T1000 (cell line): ENCODE results near the gene BMPR1A.

ENCODE experiments used
- DNase-seq: peaks from one replicate; lab custom pipeline; 2025; ENCODE audit warnings: mixed read lengths; lab: John Stamatoyannopoulos, UW

BMPR1A gene

GRCh38 chr10:86756511-86757112, at the start of gene BMPR1A:
BMPR1A (plus strand) TSS chr10:86756619; CDS start chr10:86876019, 119,400 bp downstream.
- no peak for DNase-seq

DNA sequence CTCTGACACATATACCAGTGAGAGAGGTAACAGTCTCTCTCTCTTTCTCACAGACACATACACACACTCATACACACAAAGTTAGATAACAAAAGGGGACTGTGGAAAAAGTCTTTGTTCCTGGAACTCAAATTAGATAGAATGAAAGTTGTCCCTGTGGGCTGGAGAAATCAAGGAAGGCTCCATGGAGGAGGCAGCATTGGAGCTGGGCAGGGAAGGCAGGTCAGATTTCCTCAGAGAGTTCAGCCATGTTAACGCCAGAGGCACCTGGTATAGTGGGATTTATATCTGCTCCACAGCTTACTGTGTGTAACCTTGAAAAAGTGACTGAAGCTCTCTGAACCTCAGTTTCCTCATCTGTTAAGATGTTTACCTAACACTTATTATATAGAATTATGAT, 49.4 kb upstream of the BMPR1A start:
- no peak for DNase-seq

GRCh38 chr10:86707505-86707904, 48.9 kb upstream of the BMPR1A start:
- DNase-seq = no peak

DNA sequence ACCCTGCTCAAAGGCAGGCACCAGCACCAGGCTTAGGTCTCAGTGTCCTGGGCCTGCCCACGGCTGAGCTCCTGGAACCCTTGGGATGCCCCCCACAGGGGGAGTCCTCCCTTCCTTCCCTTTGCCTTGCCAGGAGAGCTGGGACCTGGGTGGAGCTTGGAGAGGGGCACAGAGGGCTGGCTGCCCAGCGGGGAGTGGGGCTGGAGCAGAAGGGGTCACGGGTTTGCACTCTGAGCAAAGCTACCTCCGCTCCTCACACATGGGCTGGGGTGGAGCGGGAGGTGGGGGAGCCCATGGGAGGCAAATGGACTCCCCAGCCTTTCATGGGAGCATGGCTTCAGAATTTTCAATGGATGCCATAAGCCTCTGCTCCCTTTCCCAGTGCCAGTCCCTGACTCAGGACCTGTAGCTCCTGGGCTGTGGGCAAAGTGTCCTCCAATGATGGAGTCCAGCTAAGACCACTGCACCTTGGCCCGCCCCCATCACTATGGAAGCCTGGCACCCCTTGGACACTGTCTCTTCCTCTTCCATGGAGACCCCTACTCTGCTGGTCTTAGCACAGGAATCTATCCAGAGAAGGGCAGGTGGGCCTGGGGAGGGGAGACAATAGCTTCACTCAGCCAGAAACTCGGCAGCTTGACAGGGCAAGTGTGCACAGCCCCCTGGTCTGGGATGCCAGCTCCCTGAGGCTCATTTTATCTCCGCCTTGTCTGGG, 48.2 kb upstream of the BMPR1A start:
- DNase-seq = no peak

DNA sequence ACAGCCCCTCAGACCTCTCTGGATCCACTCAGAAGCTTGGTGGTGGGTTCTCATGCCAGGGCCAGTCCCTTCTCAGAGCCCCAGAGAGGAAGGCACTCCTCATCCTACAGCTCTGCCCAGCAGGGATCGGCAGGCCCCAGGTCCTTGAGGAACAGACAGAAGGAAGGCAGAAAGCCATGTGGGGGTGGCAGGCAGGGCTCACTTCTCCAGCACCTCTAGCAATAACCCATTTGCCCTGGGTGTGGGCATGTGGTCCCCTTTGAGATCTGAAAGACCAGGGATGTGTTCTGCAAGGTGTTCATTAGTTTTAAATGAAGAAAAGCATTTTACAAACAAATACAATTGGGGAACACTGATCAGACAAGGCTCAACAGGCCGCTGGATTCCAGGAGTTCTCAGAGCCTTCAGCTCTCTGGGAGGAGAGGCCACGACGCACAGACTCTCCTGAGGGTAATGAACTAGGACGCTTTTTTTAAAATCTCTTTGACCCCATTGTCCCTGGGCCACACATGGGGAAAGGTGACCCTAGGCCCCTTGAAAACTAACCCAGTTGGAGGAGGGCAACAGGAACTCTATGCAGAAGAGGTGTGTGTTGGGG, 47.5 kb upstream of the BMPR1A start:
- no peak for DNase-seq

DNA sequence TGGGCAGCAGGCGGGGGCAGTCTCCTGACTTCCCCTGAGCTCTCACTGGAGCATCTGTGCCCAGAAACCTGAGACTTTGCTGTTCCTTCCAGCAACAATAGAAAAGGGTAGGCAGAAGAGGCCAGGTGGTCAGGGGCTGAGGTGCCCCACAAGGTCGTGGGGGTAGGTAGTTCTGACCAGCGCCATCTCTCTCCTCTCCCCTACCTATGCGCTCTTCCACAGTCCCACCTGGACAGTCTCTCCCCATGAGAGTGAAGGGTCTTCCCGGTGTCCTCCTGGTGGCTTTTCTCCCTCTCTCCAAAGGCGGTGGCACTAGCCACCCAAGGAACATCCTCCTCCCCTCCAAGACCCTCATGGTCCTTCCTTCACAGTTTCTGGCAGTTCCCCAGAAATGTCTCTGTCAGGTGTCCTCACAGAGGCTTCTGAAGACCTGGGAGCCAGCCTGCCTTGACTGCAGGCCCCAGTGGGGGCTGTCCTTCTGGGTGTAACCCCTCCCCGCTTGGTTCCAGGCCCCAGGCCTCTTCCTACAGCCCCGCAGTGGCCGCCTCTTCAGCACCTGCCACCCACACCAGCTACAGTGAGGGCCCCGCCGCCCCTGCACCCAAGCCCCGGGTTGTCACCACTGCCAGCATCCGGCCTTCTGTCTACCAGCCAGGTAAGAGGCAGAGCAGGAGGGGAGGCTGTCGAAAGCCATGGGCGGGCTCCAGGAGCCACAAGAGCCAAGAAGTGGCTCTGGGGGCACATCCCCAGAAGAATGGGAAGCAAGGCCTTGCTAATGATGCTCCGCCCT, 46.8 kb upstream of the BMPR1A start:
- no peak for DNase-seq

DNA sequence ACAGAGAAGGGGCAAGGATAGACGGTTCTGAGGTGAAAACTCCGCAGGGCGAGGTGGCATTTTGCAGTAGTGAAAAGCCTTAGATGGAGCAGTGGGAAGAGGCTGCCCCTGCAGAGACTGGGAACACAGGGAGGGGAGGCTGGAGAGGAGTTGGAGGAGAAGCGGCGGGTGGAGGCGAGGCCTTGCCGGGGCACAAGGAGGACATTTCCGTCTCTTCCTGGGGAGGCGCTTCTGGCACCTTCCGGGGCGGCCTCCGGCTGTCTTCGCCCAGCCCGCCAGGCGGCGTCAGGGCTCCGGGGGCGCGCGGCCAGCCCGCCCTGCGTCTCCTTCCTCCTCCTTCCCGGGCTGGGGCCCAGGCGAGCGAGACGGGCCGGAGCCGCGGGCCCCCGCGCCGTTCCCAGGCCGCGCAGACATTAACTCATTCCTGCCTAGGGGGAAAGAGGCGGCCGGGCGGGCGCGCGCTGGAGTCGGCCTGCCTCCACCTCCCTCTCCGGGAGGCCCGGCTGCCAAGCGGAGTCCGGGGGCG, 45.4 kb upstream of the BMPR1A start:
- peak; percentile 80 for DNase-seq

GRCh38 chr10:86711513-86712316, 44.7 kb upstream of the BMPR1A start:
- DNase-seq = peak; percentile 48

DNA sequence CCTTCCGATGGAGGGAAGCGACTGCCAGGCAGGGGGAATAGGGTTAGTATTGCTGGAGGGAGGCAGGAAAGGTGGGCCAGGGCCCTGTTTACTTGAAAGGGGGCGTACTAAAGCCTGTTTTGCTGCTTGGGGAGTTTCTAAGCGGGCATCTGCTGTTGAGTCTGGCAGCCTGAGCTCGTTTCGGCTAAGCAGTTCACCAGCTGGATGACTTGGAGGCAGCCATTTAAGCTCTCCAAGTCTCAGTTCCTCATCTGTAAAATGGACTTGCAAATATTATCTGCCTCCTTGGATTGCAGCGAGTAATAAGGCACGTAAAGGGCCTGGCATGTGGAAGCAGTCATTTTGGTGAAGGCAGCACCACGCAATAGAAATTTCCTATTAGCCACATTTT, 44.1 kb upstream of the BMPR1A start:
- no peak for DNase-seq

GRCh38 chr10:86715156-86715795, 41.1 kb upstream of the BMPR1A start:
- DNase-seq = no peak

- DNase-seq = no peak
Observed at GRCh38 chr10:86715836-86716235, 40.6 kb upstream of the BMPR1A start.

GRCh38 chr10:86716466-86716865, 40.0 kb upstream of the BMPR1A start:
- no peak for DNase-seq

GRCh38 chr10:86718556-86718955, 37.9 kb upstream of the BMPR1A start:
- DNase-seq = no peak

GRCh38 chr10:86721232-86721631, 35.2 kb upstream of the BMPR1A start:
- DNase-seq = no peak

DNA sequence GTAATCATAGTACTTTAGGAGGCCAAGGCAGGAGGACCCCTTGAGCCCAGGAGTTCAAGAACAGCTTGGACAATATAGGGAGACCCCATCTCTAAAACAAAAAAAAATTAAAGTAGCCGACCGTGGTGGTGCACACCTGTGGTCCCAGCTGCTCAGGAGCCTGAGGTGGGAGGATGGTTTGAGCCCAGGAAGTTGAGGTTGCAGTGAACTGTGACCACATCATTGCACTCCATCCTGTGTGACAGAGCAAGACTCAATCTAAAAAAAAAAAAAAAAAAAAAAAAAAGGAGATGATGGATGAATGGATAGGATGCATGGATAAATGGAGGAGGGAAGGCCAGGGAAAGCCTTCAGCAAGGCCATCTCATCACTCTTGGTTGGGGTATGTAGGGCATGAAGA, 33.4 kb upstream of the BMPR1A start:
- no peak for DNase-seq

GRCh38 chr10:86724445-86724844, 32.0 kb upstream of the BMPR1A start:
- DNase-seq = no peak

DNA sequence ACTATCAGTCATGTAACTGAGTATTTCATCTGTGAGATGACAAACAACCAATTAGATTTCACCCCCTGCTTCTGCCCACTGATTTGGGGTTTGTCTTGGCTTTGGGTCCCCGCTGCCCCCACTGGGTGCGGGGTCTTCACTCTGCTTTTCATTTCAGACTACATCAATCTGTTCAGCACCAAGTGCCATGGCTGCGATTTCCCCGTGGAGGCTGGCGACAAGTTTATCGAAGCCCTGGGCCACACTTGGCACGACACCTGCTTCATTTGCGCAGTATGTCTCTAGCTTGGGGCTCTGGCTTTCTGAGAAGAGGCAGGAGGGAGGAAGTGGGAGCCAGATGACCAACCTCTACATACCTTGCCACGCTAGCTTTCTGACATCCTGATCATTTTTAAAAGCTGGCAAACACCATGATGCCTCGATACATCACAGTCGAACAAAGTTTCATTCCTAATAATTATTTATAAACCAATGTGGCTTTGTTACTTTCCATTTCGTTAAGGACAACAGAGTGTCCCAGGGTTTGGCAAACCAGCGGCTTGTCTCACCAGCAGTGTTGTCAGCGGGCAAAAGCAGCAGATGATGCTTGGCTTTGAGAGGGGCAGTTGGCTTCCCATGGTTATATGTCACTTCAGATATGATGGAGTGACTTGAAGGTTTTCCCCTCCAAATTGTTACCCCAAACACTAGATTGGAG, 30.3 kb upstream of the BMPR1A start:
- DNase-seq = no peak

- no peak for DNase-seq
Observed at GRCh38 chr10:86726677-86726999, 29.8 kb upstream of the BMPR1A start.

DNA sequence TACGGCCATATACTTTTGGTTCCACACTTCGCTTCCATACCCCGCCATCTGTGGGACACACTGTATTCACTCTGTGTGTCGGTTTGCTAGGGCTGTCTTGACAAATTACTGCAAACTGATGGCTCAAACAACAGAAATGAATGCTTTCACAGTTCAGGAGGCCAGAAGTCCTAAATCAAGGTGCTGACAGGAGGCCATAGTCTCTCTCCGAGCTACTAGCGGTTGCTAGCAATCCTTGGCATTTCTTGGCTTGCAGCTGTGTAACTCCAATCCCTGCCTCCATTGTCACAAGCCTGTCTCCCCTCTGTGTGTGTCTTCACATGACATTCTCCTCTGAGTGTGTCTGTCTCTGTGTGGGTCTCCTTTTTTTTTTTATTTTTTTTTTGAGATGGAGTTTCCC, 28.9 kb upstream of the BMPR1A start:
- DNase-seq = no peak

- no peak for DNase-seq
Observed at GRCh38 chr10:86728056-86728455, 28.4 kb upstream of the BMPR1A start.

GRCh38 chr10:86729677-86730076, 26.7 kb upstream of the BMPR1A start:
- no peak for DNase-seq
